DMS 273 treated with DMSO at 0.1 percent for 48 hours (cell line): ENCODE measurements around the gene GPR15.

ENCODE experiments used
- DNase-seq: peaks from one replicate; lab custom pipeline; 2025; lab: John Stamatoyannopoulos, UW

The GPR15 gene

DNA sequence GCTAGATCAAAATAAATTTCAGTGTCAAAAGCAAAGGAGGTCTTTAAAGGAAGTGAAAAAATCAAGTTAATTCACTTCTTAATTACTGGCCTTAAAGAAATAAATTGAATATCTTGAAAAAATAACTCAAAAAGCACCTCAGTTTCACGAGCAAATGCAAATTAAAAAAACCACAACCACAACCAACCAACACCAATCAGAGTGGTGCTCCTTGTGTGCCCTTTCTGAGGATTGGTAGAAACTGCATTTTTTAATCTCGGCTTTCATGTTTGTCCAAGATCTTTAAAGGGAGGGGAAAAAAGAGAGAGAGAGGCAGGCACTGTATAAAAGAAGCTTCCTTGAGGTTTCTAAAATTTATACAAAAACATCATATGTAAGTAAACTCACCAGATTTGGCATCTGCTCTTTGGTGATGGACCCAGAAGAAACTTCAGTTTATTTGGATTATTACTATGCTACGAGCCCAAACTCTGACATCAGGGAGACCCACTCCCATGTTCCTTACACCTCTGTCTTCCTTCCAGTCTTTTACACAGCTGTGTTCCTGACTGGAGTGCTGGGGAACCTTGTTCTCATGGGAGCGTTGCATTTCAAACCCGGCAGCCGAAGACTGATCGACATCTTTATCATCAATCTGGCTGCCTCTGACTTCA, at the start of gene GPR15:
Gene GPR15 (plus strand): TSS at position 357 of the 653 bp plus-strand sequence. CDS start 56 bp downstream, at position 413.
- no peak for DNase-seq

DNA sequence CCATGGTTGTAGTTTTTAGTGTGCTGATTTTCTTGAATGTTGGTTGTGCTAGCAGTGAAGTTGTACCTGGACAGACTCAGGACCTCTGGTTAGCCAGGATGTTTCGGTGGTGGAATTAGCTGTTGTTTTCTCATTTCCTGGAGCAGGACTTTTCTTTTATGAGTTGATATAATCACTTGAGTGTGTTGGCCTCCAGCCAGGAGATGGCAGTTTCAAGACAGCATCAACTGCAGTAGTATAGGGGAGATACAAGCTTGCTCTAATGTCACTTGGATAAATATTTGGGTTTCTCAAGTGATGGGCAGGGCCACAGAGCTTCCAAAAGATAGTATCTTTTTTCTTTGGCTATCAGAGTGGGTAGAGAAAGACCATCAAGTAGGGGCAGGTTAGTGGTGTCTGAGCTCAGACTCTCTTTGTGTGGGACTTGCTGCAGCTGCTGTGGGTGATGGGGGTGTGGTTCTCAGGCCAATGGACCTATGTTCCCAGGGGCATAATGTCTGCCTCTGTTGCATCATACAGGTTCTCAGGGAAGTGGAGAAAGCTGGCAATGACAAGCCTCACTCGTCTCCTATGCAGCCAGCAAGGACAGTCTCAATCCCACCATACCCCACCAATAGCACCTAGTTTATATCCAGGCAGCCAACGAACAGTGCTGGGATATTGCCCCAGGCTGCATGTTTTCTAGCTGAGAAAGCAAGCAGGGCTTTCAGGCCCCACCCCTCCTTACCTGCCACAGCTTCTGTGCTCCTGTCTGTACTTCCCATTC, 48.9 kb upstream of the GPR15 start:
- no peak for DNase-seq

GRCh38 chr3:98483626-98484025, 48.2 kb upstream of the GPR15 start:
- no peak for DNase-seq

GRCh38 chr3:98497381-98497780, 34.4 kb upstream of the GPR15 start, which contains the start of gene OR5K2:
TSS of gene OR5K2 (plus strand) at chr3:98497681. CDS start at chr3:98497681, 0 bp downstream.
- no peak for DNase-seq

DNA sequence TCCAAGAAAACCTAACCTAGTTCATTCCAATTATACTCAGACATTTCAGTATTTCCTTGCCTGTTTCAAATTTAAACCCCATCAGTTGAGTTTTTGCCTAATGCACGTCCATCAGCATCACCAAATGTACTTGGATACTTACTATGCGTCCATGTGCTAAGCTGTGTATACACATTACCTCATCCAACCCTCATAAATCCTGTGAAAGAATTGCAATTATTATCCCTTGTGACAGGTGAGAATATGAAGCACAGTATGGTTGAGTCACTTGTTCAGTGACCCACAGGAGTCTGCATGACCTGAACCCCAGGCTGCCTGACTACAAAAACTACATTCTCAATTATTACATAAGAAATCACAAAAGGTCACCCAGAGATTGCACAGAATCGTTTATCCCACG, 31.8 kb upstream of the GPR15 start:
- no peak for DNase-seq

DNA sequence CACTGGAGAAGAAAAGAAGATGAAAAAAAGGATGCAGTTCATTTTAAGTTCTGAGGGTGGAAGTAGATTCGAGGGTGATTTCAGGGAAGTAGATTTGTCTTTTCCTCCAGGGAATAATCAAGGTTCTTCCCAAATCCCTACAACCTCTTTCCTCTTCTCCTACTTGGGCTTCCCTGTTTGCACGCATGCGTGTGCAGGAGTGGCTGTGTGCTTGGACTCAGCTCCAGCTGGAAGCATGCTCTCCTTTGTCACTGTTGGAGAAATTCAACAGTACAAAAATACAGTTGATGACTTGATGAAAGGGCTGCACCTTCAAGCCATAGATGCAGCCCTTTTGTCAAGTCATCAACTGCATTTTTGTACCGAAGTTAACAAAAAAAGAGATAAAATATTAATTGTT, 30.5 kb upstream of the GPR15 start:
- DNase-seq, result no peak

GRCh38 chr3:98501863-98502576, 29.8 kb upstream of the GPR15 start:
- no peak for DNase-seq

- DNase-seq, result no peak
Measured at GRCh38 chr3:98504539-98504938, 27.2 kb upstream of the GPR15 start.

- DNase-seq, result no peak
Measured at GRCh38 chr3:98508582-98508981, 23.2 kb upstream of the GPR15 start.

DNA sequence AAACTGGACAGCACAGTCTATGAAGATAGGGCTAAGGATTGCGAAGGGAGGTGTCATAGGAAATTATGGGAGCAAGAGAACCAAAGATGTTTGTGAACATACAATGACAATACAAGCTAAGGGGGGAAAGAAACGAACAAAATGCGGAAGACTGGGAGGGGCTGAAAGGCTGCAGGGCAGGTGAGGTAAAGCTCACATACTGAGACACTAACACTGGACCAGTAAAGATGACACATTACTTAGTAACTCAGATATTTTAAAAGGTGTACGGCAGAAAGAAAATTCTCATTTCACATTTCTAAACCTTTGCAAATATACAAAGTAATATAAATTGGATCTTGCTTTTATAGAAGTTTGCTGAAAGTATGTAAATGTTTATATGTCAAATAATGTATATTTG, 19.2 kb upstream of the GPR15 start:
- DNase-seq, result no peak

DNA sequence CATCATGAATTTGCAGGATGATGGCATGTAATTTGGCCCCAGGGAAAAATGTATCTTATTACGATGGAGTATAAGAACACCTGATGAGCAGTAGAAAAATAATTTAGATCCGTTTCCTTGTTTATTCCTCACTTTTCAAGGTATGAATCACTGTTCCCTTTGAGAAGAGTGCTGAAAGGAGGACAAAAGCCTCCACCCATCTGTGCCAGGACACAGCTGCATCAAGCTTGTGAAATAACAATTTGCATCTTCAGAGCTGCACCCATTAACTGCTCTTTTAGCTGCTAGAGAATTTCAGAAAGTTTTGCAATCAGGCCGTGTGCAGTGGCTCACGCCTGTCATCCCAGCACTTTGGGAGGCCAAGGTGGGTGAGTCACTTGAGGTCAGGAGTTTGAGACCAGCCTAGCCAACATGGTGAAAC, 18.7 kb upstream of the GPR15 start:
- DNase-seq, result no peak

DNA sequence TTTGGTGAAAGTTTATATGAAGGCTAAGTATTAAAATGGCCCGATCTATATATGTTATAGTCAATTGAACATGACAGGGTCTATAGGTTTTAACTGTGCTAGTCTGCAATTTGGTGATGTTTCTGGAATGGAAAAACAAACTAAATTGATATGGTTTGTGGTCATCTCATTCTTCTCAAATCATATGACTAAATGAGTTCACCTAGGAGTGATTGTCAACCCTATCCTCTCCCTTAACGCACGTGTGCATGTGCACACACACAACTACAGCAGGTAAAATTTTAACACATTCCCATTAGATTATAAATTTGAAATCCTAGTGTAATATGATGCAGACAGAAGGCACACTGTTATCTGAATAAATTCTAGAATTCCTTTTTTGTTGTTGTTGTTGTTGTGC, 18.0 kb upstream of the GPR15 start:
- DNase-seq, result no peak

- no peak for DNase-seq
Measured at GRCh38 chr3:98514948-98515347, 16.8 kb upstream of the GPR15 start.

GRCh38 chr3:98518816-98519215, 13.0 kb upstream of the GPR15 start:
- no peak for DNase-seq

DNA sequence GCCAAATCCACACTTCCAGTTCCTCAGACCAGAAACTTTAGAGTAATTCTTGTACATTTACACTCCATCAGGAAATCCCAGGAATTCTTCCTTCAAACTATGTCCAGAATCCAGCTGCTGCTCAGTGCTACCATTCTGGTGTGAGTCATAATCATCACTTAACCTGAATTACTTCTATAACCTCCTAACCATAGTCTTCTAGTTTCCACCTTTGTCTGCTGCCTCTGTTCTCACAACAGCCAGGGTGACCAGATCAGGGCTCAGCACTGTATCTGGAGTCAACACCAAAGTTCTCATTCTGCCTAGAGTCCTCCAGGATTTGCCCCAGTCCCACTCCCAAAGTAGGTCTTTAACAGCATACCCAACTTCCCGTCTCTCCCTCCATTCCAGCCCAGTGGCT, 12.4 kb upstream of the GPR15 start:
- DNase-seq, result no peak

GRCh38 chr3:98521897-98522543, 9.8 kb upstream of the GPR15 start:
- no peak for DNase-seq

DNA sequence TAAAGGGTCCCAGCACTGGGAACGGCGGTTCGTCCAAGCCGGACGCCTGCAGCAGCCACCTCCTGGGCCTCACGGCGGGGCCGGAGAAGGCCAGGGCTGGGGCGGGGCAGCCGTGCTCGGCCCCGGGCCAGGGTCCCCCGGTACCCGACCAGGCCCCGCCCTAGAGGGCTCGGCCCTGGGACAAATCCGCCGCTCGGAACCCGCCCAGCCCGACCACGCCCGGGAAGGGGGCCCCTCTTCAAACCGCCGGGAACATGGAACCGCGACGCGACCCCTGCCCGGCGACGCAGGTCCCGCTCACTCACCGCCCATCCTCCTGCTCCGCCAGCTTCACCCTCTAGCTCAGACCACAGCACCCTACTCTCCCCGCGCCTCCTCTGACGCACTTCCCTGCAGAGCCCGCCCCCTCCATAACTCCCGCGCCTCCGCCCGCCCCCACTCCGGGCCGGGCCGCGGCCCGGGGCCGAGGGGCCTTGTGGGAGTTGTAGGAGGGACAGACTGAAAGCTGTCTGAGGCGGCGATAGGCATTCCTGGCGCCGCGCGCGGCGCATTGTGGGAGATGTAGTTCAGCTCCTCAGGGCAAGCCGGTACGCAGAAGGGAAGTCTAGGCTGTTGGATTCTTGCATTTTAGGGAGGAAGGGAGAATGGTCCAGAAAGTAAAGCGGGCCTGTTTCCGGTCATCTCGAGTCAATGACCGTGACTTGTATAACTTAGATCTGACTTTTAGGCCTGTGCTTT, 9.1 kb upstream of the GPR15 start, which contains the start of gene CLDND1:
Gene CLDND1 (minus strand): TSS at position 359 of the 738 bp plus-strand sequence. CDS start 1,478 bp downstream, outside the sequence.
- peak; percentile 94 for DNase-seq

DNA sequence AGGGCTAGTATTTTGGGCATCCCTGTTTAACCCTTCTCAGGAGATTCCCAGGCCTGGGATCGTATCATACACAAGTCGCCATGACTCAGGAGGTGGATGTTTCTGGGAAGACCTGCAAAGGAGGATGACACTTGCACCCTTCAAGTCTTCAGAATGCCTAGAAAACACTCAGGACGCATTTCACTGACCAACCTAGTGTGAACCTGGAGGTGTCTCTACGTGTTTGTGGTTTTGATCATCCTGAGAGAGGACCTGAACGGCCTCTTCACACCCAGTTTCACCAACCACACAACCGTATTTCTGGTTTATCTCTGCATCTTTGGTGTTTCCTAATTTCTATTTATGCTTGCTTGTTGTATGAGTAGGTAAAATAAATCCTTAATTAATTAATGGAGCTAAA, 6.3 kb upstream of the GPR15 start:
- DNase-seq, result no peak

DNA sequence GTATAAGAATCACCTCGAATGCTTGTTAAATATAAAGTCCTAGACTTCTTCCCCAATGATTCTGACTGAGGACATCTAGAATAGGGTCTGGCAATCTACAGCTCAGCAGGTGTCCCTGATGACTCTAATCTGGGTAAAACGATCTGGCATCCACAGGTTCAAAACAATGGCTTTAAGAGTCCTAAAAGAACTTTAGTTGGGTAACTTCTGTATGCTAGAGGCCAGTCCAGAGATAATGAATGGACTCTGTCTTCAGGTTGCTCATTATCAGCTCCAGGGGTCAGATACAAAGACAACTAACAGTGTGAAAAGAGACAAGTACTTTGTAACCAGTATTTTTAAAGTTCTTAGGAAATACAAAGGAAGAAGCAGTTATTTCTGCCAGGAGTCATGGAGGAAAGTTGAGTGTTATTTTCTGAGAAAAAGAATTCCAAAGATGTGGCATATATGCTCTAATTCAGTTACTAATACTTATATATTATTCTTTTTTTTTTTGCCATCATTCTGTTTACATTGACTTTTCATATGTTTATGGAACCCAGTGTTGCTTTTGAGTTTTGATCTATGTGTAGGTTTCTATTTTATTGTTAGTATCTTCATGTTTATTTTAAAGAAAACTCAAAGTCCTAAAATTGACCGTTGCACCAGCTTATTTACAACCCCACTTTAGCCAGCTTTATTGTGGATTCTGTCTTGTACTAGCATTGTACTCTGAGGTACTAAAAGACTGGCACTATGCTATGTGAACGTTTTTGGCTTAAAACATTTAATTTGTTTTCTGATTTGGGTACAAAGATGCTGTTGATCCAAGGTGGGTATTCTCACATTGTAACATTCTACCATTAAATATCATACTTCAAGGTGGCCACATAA, 3.1 kb upstream of the GPR15 start:
- DNase-seq, result no peak

GRCh38 chr3:98529856-98530459, 1.8 kb upstream of the GPR15 start:
- no peak for DNase-seq
